ENCODE results near the gene RGMB. TPM values are rescaled to one million over a fixed set of nuclear protein-coding genes. Genes with fewer than 3 reads are reported as not detected.

RGMB gene
- 20.4 and 24.4 TPM in 2 replicates for total RNA-seq
- long read RNA-seq, partial matches to known transcripts, result 0 of 8 reads
- long read RNA-seq, other reads (novel, unspliced or antisense), result 8 of 8 reads

DNA sequence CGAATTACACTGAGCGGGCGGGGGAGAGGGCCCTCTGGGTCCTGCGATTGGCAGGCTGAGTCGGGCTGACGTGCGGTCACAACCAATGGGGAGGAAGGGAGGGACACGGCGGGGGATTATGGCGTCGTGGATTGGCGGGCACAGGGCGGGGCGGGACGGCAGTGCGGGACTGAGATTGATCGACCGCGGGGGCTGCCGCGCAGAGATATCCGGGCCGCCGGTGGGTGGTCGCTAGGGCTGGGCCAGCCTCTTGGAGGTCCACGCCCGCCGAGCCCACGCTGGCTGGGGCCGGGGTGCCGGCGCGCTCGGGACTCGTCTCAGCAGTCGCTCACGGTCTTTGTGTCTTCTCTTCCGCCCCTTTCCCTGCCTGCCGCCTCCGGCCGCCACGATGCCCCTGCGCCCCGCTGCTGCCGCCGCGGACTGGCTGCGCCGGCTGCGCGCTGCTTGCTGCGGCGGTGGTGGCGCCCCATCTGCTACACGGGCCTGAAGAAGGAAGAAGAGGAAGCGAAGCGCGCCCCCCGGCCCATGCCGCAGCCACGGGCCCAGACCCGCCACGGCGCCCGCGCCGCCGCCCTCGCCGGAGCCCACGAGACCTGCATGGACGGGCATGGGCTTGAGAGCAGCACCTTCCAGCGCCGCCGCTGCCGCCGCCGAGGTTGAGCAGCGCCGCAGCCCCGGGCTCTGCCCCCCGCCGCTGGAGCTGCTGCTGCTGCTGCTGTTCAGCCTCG lies at the start of gene RGMB:
Gene RGMB, plus strand, starts transcription at position 200 of the 728 bp plus-strand sequence. Its CDS starts 408 bp downstream, at position 608.
- H3K4me3 Mint-ChIP-seq (ENCODE audit: low read depth), result peak within 1 kb of the TSS; percentile 91
- peak within 1 kb of the TSS; percentile 98 for H3K27ac Mint-ChIP-seq
- DNase-seq (ENCODE audit: low spot score, unreplicated experiment), result peak; percentile 96
- no peak for TF ChIP-seq CTCF (IDR thresholded peaks at IDR 0.05; ENCODE audit: unreplicated experiment)
- no peaks in the 10 kb centered on the region for H3K27me3 Mint-ChIP-seq
- H3K36me3 Mint-ChIP-seq (ENCODE audit: insufficient read depth), result no peaks in the 10 kb centered on the region
- peaks cover 33% of the 10 kb centered on the region for H3K4me1 Mint-ChIP-seq (ENCODE audit: low read depth)
- no peaks in the 10 kb centered on the region for H3K9me3 Mint-ChIP-seq (ENCODE audit: low read depth)

DNA sequence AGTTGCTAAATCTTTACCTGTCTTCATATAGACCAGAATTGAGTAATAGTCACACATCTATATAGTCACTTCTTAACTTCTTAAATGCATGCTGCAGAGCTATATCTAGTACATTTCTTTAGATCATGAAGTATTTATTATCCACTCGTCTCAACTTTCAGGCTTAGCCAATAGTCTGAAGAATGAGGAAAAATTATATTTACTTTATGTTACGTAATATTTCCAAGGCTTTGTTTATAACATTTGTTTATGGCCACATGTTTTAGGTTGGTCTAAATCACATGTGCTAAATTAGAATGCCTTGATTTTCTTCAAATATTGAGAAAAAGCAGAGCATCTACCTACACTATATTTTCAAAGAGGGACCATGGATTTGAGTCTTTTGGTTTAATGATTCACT lies 47.2 kb upstream of the RGMB start:
- Mint-ChIP-seq H3K4me3 (ENCODE audit: low read depth) (no peak overlapping the region), H3K4me1 (ENCODE audit: low read depth) (peaks cover 1% of the 10 kb centered on the region), H3K27ac (no peak overlapping the region), H3K36me3 (ENCODE audit: insufficient read depth) (no peaks in the 10 kb centered on the region), H3K9me3 (ENCODE audit: low read depth) (no peaks in the 10 kb centered on the region), H3K27me3 (no peaks in the 10 kb centered on the region)
- no peak for DNase-seq (ENCODE audit: low spot score, unreplicated experiment)
- TF ChIP-seq CTCF (IDR thresholded peaks at IDR 0.05; ENCODE audit: unreplicated experiment), result no peak

GRCh38 chr5:98727686-98728085 lies 45.8 kb upstream of the RGMB start:
- H3K36me3 Mint-ChIP-seq (ENCODE audit: insufficient read depth), result no peaks in the 10 kb centered on the region
- H3K27ac Mint-ChIP-seq, result no peak overlapping the region
- H3K27me3 Mint-ChIP-seq, result no peaks in the 10 kb centered on the region
- TF ChIP-seq CTCF (IDR thresholded peaks at IDR 0.05; ENCODE audit: unreplicated experiment), result no peak
- DNase-seq (ENCODE audit: low spot score, unreplicated experiment), result no peak
- H3K4me3 Mint-ChIP-seq (ENCODE audit: low read depth), result no peak overlapping the region
- no peaks in the 10 kb centered on the region for H3K9me3 Mint-ChIP-seq (ENCODE audit: low read depth)
- H3K4me1 Mint-ChIP-seq (ENCODE audit: low read depth), result no peaks in the 10 kb centered on the region

DNA sequence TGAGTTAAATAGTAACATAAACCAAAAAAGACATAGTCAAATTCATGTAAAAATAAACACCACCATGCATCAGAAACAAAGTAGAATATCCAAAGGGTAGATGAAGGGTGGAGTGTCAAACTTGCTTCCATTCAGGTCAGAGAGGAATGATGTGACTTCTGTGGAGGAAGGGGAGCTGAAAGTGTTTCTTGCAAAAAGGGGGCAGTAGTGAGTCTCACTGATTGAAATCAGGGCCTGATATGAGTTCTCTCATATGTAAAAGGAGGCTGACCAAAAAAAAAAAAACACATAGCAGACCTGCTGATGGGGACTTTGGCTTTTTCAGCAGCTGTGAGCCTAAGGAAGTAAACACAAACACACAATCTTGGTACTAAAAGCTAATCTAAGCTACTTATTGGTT lies 38.8 kb upstream of the RGMB start:
- Mint-ChIP-seq H3K9me3 (ENCODE audit: low read depth) (peaks cover 10% of the 10 kb centered on the region), H3K4me3 (ENCODE audit: low read depth) (no peak overlapping the region), H3K27ac (no peak overlapping the region), H3K27me3 (no peaks in the 10 kb centered on the region), H3K36me3 (ENCODE audit: insufficient read depth) (peaks cover 2% of the 10 kb centered on the region), H3K4me1 (ENCODE audit: low read depth) (no peaks in the 10 kb centered on the region)
- no peak for TF ChIP-seq CTCF (IDR thresholded peaks at IDR 0.05; ENCODE audit: unreplicated experiment)
- no peak for DNase-seq (ENCODE audit: low spot score, unreplicated experiment)

- no peak for TF ChIP-seq CTCF (IDR thresholded peaks at IDR 0.05; ENCODE audit: unreplicated experiment)
- H3K27ac Mint-ChIP-seq, result no peak overlapping the region
- no peak for DNase-seq (ENCODE audit: low spot score, unreplicated experiment)
- H3K9me3 Mint-ChIP-seq (ENCODE audit: low read depth), result peaks cover 10% of the 10 kb centered on the region
- peaks cover 2% of the 10 kb centered on the region for H3K36me3 Mint-ChIP-seq (ENCODE audit: insufficient read depth)
- no peaks in the 10 kb centered on the region for H3K27me3 Mint-ChIP-seq
- H3K4me3 Mint-ChIP-seq (ENCODE audit: low read depth), result no peak overlapping the region
- H3K4me1 Mint-ChIP-seq (ENCODE audit: low read depth), result no peaks in the 10 kb centered on the region
These were observed 37.5 kb upstream of the RGMB start for GRCh38 chr5:98735806-98736507.
